Measurements from ENCODE around the gene PRKCQ.

The PRKCQ gene

DNA sequence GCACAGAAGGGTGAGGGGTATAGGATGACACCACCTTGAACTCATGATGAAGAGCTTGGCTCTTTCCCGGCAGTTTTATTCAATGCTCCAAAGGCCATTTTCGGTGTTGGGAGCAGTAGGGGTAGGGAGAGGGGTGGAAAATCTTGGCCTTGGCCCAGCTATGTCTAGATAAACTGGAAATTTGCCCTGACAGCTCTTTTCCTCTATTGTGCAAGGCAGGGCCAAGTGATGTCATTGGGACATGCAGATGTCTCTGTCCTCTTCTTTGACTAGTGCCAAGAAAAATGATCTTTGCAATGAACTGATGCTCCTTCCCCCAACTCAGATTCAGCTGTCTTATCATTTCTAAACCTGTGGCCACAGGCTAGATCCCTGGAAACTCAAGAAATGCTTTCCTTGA, 27.7 kb upstream of the PRKCQ start:
- no peak overlapping the region for H3K4me3 ChIP-seq (ENCODE audit: low read depth, low read length)
- no peaks in the 10 kb centered on the region for H3K9me3 ChIP-seq (ENCODE audit: control insufficient read depth, insufficient read depth, low read length)
- no peak overlapping the region for H3K9ac ChIP-seq (ENCODE audit: low read depth, low read length)
- no peaks in the 10 kb centered on the region for H3K27me3 ChIP-seq (ENCODE audit: control insufficient read depth, insufficient read depth, low read length)
- H3K36me3 ChIP-seq (ENCODE audit: control insufficient read depth, insufficient read depth, low read length), result no peaks in the 10 kb centered on the region
- H3K4me1 ChIP-seq (ENCODE audit: control insufficient read depth, insufficient read depth, low read length), result peaks cover 3% of the 10 kb centered on the region

DNA sequence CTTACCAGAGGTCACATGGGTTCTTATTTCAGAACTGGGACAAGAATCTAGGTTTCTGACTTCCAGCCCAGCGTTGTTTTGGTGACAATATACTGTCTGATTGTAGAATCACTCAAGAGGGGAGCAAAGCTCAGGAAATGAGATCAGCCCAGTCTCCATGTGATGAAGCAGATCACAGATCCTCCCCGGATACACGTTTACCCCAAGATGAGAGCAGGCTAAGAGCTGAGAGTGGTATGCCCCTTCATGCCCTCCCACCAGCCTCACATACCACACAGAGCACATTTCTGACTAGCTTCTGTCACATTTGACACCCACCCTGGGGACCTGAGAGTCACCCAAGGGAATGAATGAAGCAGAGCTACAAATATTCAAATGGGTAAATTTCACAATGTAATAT, 27.1 kb upstream of the PRKCQ start:
- H3K9me3 ChIP-seq (ENCODE audit: control insufficient read depth, insufficient read depth, low read length), result no peaks in the 10 kb centered on the region
- H3K9ac ChIP-seq (ENCODE audit: low read depth, low read length), result no peak overlapping the region
- no peaks in the 10 kb centered on the region for H3K27me3 ChIP-seq (ENCODE audit: control insufficient read depth, insufficient read depth, low read length)
- H3K36me3 ChIP-seq (ENCODE audit: control insufficient read depth, insufficient read depth, low read length), result no peaks in the 10 kb centered on the region
- no peak overlapping the region for H3K4me3 ChIP-seq (ENCODE audit: low read depth, low read length)
- peaks cover 7% of the 10 kb centered on the region for H3K4me1 ChIP-seq (ENCODE audit: control insufficient read depth, insufficient read depth, low read length)

DNA sequence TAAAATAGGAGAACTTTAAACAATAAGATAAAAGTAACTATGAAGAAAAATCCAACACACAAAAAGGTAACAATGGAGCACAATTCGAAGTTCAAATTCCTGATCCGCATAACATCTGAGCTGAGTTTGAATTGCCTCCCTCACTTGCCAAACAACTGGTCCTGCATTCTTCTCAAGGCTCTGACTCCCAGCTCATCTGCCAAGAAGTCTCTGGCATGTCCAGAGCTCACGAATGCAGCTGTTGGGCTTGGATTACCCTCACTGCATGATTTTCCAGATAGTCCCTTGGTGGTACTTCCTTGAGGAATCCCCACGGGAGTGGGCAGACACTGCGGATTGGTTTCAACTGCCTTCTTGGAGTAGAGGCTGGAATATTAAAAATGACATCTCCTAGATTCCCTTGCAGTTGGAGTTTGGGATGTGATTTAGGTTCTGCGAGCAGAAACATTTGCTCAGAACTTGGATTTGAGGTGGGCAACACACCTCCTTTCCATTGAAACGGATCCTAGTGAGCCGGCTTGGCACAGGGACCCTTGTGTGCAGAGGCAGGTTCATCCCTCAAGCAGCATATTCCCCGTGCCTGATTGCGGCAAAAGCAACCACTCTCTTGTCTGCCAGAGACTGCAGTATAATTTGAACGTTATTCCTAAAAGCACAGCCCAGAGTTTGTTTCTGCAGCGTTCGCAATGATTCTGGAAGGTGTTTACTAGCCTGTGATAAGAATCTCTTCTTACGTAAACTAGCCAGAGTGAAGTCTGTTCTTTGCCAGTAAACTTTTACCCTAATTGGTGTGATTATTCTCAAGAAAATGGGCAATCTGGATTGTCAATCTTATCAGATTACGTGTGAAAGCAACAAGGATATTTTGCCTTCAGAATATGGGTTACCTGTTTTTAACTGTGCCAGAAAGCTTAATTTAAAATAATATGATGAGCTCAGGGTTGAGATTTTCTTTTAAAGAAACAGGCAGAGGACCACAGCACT, 23.4 kb upstream of the PRKCQ start:
- H3K9me3 ChIP-seq (ENCODE audit: control insufficient read depth, insufficient read depth, low read length), result no peaks in the 10 kb centered on the region

DNA sequence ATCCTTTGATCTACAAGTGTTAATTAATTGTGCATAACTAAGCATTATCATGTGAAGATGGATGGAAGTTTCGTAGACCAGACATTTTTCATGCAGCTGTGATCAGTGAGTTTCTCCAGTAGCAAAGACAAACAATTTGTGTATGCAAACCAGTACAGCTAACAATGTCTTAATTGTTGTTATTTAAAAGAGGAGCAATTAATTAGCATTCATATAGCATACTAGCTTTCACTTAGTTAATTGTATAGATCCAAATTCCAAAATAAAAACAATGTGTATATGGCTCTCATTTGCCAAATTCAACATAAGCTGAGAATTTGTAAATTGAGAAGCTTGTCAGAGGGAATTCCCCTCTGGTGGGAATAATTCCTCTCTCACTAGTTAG, 22.6 kb upstream of the PRKCQ start:
- peaks cover 7% of the 10 kb centered on the region for H3K4me1 ChIP-seq (ENCODE audit: control insufficient read depth, insufficient read depth, low read length)
- H3K9ac ChIP-seq (ENCODE audit: low read depth, low read length), result no peak overlapping the region
- no peaks in the 10 kb centered on the region for H3K36me3 ChIP-seq (ENCODE audit: control insufficient read depth, insufficient read depth, low read length)
- H3K4me3 ChIP-seq (ENCODE audit: low read depth, low read length), result no peak overlapping the region
- H3K9me3 ChIP-seq (ENCODE audit: control insufficient read depth, insufficient read depth, low read length), result no peaks in the 10 kb centered on the region
- no peaks in the 10 kb centered on the region for H3K27me3 ChIP-seq (ENCODE audit: control insufficient read depth, insufficient read depth, low read length)

More for the DNA sequence above, 23.4 kb upstream of the PRKCQ start:
- Histone ChIP-seq H3K9ac (ENCODE audit: low read depth, low read length) (no peak overlapping the region), H3K36me3 (ENCODE audit: control insufficient read depth, insufficient read depth, low read length) (no peaks in the 10 kb centered on the region), H3K4me1 (ENCODE audit: control insufficient read depth, insufficient read depth, low read length) (peaks cover 7% of the 10 kb centered on the region), H3K27me3 (ENCODE audit: control insufficient read depth, insufficient read depth, low read length) (no peaks in the 10 kb centered on the region), H3K4me3 (ENCODE audit: low read depth, low read length) (no peak overlapping the region)

DNA sequence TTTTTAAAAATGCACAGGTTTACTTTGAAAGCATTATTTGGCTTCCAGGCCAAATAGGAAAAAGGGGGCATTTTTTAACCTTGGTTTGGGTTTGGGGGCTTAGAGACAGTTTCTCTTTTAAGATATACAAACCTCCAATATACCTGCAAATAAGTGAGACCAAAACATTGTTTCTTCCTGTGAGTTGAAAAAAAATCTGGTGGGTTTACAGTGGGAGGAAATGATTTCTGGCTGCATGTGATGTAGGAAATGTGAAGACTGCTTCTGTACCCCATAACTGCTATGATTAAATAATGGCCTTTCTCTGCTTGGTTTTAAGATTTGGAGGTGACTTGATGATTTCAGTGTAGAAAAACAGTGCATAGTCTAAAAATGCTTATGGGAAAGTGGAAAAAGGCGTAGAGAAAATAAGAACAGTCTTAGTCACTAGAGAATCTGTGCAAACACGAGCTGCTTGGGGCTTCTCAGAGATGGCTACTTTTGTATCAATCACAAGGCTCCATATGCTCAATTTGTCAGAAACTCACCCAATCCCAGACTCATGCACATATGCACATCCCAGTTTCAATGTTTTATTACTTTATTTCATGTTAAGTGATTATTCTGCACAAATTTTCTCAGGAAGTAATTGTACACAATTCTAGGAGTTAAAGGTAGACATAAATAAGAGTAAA, 22.1 kb upstream of the PRKCQ start:
- H3K9ac ChIP-seq (ENCODE audit: low read depth, low read length), result no peak overlapping the region
- no peaks in the 10 kb centered on the region for H3K9me3 ChIP-seq (ENCODE audit: control insufficient read depth, insufficient read depth, low read length)
- H3K4me3 ChIP-seq (ENCODE audit: low read depth, low read length), result no peak overlapping the region
- H3K36me3 ChIP-seq (ENCODE audit: control insufficient read depth, insufficient read depth, low read length), result no peaks in the 10 kb centered on the region
- H3K27me3 ChIP-seq (ENCODE audit: control insufficient read depth, insufficient read depth, low read length), result no peaks in the 10 kb centered on the region
- peaks cover 7% of the 10 kb centered on the region for H3K4me1 ChIP-seq (ENCODE audit: control insufficient read depth, insufficient read depth, low read length)

DNA sequence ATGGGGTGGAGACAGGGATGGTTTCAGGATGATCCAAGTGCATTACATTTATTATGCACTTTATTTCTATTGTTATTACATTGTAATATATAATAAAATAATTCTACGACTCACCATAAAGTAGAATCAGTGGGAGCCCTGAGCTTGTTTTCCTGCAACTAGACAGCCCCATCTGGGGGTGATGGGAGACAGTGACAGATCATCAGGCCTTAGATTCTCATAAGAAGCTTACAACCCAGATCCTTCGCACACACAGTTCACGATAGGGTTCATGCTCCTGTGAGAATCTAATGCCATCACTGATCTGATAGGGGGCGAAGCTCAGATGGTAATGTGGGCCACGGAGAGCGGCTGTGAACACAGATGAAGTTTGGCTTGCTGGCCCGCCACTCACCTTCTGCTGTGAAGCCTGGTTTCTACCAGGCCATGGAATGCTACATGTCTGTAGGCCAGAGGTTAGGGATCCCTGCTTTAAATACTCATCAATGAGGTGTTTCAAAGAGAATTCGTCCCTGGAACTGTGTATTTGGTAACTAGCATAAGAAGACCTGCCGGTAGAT, 21.2 kb upstream of the PRKCQ start:
- Histone ChIP-seq H3K36me3 (ENCODE audit: control insufficient read depth, insufficient read depth, low read length) (no peaks in the 10 kb centered on the region), H3K4me3 (ENCODE audit: low read depth, low read length) (no peak overlapping the region), H3K9me3 (ENCODE audit: control insufficient read depth, insufficient read depth, low read length) (no peaks in the 10 kb centered on the region), H3K4me1 (ENCODE audit: control insufficient read depth, insufficient read depth, low read length) (peaks cover 7% of the 10 kb centered on the region), H3K9ac (ENCODE audit: low read depth, low read length) (no peak overlapping the region), H3K27me3 (ENCODE audit: control insufficient read depth, insufficient read depth, low read length) (no peaks in the 10 kb centered on the region)

DNA sequence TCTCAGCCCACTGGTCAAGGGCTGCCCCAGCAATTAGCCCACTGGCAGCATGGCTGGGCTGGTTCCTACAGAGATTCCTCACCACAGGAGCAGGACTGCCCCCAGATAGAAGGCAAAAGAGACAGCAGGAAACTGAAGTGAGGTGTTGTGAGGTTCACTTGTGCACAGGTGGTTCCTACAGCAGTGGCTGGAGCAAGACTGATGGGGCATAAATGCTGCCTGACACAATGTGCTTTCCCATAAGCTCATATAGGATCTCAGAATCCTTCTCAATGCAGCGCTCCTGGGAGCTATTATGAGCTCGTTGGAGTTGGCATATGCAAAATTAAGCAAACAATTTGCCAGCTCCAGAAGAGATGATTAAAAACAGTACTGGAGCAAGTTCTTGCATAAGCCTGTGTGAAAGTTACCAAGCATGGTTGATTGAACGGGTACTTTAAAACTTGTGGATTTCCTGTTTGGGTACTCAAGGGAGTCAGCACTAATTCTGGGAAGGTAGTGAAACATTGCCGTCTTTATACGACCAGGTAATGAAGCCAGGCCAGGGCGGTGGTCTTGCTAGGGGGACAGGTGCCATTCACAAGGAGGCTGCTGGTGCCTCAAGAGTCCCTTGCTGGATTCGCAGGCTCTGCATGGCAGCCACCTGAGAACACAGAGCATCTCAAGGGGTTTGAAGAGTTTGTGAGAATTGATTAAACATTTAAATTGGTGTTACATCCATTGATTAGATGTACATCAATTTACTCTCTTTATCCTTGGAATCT, 20.3 kb upstream of the PRKCQ start:
- no peaks in the 10 kb centered on the region for H3K27me3 ChIP-seq (ENCODE audit: control insufficient read depth, insufficient read depth, low read length)

DNA sequence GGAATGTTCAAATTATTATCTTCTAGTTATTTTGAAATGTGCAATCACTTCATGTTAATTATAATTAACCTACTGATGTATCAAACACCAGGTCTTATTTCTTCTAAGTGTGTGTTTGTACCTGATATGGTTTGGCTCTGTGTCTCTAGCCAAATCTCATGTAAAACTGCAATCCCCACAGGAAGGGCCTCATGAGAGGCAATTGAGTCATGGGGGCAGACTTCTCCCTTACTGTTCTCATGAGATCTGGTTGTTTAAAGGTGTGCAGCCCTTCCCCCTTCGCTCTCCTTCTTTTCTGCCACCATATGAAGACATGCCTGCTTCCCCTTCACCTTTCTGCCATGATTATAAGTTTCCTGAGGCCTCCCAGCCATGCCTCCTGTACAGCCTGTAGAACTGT, 18.6 kb upstream of the PRKCQ start:
- H3K9me3 ChIP-seq (ENCODE audit: control insufficient read depth, insufficient read depth, low read length), result no peaks in the 10 kb centered on the region
- H3K27me3 ChIP-seq (ENCODE audit: control insufficient read depth, insufficient read depth, low read length), result no peaks in the 10 kb centered on the region
- H3K36me3 ChIP-seq (ENCODE audit: control insufficient read depth, insufficient read depth, low read length), result no peaks in the 10 kb centered on the region
- peaks cover 5% of the 10 kb centered on the region for H3K4me1 ChIP-seq (ENCODE audit: control insufficient read depth, insufficient read depth, low read length)
- no peak overlapping the region for H3K9ac ChIP-seq (ENCODE audit: low read depth, low read length)
- no peak overlapping the region for H3K4me3 ChIP-seq (ENCODE audit: low read depth, low read length)

More for the DNA sequence above, 20.3 kb upstream of the PRKCQ start:
- Histone ChIP-seq H3K9me3 (ENCODE audit: control insufficient read depth, insufficient read depth, low read length) (no peaks in the 10 kb centered on the region), H3K4me1 (ENCODE audit: control insufficient read depth, insufficient read depth, low read length) (peaks cover 7% of the 10 kb centered on the region), H3K9ac (ENCODE audit: low read depth, low read length) (no peak overlapping the region), H3K4me3 (ENCODE audit: low read depth, low read length) (no peak overlapping the region), H3K36me3 (ENCODE audit: control insufficient read depth, insufficient read depth, low read length) (no peaks in the 10 kb centered on the region)

DNA sequence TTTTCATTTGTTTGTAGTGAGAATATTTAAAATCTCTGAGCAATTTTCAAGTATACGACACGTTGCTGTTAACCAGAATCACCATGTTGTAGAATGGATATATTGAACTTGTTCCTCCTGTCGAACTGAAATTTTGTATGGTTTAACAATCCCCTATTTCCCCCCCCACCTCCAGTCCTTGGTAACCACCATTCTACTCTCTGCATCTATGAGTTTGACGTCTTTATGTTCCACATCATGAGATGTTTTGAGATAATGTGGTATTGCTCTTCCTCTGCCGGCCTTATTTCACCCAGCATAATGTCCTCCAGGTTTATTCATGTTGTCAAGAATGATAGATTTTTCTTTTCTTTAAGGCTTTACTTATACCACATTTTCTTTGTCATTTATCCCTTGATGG, 17.4 kb upstream of the PRKCQ start:
- Histone ChIP-seq H3K9me3 (ENCODE audit: control insufficient read depth, insufficient read depth, low read length) (no peaks in the 10 kb centered on the region), H3K4me3 (ENCODE audit: low read depth, low read length) (no peak overlapping the region), H3K27me3 (ENCODE audit: control insufficient read depth, insufficient read depth, low read length) (no peaks in the 10 kb centered on the region), H3K36me3 (ENCODE audit: control insufficient read depth, insufficient read depth, low read length) (no peaks in the 10 kb centered on the region), H3K9ac (ENCODE audit: low read depth, low read length) (no peak overlapping the region), H3K4me1 (ENCODE audit: control insufficient read depth, insufficient read depth, low read length) (peaks cover 3% of the 10 kb centered on the region)

DNA sequence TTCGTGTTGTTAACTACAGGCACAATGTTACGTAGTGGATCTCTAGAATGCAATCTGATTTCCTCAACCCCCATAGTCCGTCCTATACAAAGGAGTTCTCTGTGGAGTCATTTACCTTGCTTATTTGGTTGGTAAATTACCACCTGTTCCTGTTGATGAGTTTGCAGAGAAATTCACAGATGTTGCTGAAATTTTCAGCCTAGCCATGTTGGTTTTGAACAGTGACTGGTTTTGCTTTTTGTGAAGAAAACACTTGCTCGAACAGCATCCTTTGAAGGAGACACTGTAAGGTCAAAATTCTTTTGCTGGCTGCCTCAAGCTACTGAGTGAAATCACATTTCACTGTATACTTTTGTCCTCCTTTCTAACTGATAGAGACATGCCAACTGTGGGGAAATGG, 15.4 kb upstream of the PRKCQ start:
- no peaks in the 10 kb centered on the region for H3K27me3 ChIP-seq (ENCODE audit: control insufficient read depth, insufficient read depth, low read length)
- H3K4me3 ChIP-seq (ENCODE audit: low read depth, low read length), result no peak overlapping the region
- H3K9ac ChIP-seq (ENCODE audit: low read depth, low read length), result no peak overlapping the region
- no peaks in the 10 kb centered on the region for H3K9me3 ChIP-seq (ENCODE audit: control insufficient read depth, insufficient read depth, low read length)
- H3K36me3 ChIP-seq (ENCODE audit: control insufficient read depth, insufficient read depth, low read length), result no peaks in the 10 kb centered on the region
- no peaks in the 10 kb centered on the region for H3K4me1 ChIP-seq (ENCODE audit: control insufficient read depth, insufficient read depth, low read length)

DNA sequence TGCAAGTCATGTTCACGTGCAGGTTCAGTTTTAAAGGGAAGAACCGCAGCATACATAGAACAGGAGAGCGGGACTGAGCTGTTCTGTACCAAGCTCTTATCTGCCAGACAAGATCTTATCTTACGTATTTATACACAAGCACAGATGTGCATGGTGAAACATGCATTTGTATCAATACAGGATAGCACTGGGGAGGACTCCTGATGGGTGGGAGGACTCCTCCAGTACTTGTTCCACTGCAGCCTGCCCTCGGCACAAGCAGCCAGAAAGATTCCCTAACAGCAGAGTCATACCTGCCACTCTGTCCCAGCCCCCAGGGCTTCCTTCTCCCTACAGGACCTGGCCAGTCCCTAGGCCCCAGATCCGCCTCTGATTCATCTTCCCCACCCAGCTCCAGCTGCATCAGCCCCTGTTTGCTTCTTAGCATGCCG, 13.2 kb upstream of the PRKCQ start:
- H3K27me3 ChIP-seq (ENCODE audit: control insufficient read depth, insufficient read depth, low read length), result no peaks in the 10 kb centered on the region
- H3K4me1 ChIP-seq (ENCODE audit: control insufficient read depth, insufficient read depth, low read length), result no peaks in the 10 kb centered on the region
- H3K9ac ChIP-seq (ENCODE audit: low read depth, low read length), result no peak overlapping the region
- H3K4me3 ChIP-seq (ENCODE audit: low read depth, low read length), result no peak overlapping the region
- H3K9me3 ChIP-seq (ENCODE audit: control insufficient read depth, insufficient read depth, low read length), result no peaks in the 10 kb centered on the region
- H3K36me3 ChIP-seq (ENCODE audit: control insufficient read depth, insufficient read depth, low read length), result no peaks in the 10 kb centered on the region

All from iPS-15b (cell line).